ENCODE measurements around the gene CEP57. TPM values are rescaled to one million over a fixed set of nuclear protein-coding genes. Genes with fewer than 3 reads are reported as not detected.

CEP57 gene
- 10 to 100 TPM; 67.1 to 67.2 TPM for total RNA-seq

DNA sequence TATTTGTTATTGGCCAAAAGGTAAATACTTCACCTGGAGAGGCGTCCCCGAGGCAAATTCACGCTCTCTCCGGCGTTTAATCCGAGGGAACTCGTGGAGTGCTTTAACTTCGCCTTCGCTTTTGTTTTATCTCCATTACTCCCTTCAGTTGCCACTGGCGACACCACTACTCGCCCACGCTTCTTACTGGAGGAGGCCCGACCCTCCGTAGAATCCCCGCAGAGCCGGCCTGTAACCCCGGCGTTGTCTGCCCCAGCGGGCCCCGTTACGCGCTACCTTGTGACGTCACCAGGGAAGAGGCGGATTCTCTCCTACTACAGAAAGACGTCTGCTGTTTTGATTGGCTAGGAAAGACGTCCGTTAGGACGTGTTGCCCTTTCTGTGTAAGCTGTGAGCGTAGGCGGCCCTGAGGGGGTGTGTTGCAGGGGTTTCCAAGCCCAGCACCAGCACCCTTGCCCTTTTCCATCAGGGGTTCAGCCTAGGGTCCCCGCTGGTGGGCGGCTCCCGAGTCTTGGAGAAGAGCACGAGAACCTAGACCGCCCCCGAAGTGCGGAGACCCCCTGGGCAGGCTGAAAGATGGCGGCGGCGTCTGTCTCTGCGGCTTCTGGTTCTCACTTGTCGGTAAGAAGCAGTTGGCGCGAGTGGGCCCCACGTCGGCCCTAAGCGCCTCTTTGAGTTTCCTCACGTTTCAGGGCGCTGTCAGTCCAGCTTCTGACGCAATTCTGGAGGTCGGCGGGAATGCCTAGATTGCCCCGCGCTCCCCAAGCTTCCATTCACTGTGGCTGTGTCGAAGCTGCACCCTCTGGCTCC lies at the start of gene CEP57:
CEP57 (plus strand) TSS at position 376 of the 810 bp plus-strand sequence; CDS start at position 577, 201 bp downstream.
- CTCF ChIA-PET = interaction anchor here (0.6 to 1.5 kb wide), 3 partner anchors 97 to 599 kb away, joined by 3 to 5 read pairs (median 4); partner anchors contain the start of genes CCDC82 and JRKL

DNA sequence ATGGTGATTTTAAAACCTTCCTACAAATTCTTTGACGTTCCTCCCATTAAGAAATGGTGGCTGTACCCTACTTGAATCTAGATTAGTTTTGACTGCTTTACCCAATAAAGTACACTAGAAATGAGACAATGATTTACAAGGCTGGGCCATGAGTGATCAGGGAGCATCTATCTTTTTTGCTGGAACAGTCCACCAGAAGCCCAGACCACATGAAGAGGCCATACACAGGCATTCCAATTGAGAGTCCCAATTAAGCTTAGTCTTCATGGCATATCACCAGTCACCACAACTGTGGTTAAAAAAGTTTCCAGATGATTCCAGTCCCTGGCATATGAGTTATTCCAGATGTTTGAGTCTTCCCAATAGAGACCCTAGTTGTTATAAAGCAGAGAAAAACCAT lies 40.2 kb upstream of the CEP57 start:
- ChIA-PET CTCF (no interaction called here), POLR2A (no interaction called here)

More for the DNA sequence above, at the start of gene CEP57:
- POLR2A ChIA-PET = interaction anchor here (1.0 to 2.9 kb wide), 10 partner anchors 50 to 722 kb away, joined by 3 to 14 read pairs (median 4); partner anchors contain the start of genes CCDC82, JRKL, MAML2 and SESN3

DNA sequence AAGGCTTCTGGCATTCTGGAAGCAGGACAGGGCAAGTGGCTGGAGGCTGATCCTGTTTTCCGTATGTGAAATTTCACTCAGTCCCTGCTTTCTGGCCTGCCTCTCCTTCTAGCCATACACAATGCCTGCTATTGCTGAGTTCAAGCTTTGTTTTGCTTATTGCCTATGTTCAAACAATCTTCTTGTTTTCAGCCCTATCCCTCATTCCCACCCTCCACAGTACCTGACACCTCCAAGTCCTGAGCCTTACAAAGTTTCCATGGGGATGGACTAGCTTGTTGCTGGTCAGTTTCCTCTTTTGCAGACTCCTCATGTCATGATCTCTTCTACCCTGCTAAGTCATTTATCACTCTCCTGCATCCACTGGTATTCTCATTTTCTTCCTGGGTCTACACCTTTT lies 38.8 kb upstream of the CEP57 start:
- CTCF ChIA-PET = no interaction called here
- POLR2A ChIA-PET = no interaction called here

DNA sequence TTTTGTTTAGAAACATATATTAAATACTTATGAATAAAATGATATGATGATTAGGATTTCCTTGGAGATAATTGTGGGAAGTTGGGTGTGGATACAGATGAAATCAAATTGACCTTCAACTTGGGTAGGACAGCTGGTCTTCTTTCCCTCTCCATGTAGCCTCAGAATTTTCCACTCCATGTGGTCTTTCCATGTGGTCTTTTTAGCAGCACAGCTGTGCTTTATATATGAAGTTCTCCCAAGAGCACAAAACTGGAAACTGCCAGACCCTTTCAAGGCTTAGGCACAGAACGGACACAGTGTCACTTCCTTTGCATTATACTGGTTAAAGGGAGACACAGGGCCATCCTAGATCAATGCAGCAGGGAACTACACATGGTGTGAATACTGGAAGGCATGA lies 29.4 kb upstream of the CEP57 start:
- CTCF ChIA-PET = interaction anchor here (0.6 kb wide), 1 partner anchor 691 kb away, joined by 6 read pairs; no protein-coding TSS in a partner anchor

DNA sequence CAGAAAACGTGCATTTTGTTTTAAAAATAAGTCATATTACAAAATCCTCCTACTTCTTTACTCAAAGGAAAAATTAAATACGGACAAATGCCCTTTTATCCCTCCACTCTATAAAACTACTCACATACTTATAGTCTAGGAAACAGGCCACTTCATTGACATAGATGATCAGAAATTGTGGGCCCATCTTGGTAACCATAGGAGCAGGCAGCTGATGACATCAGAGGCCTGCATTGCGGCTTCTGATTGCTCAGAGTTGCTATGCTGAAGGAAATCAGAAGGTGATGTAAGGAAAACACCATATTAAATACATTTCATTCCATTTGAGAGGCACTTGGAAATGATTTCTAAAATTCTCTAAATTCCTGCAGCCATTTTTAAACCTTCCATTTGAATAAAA lies 27.8 kb upstream of the CEP57 start:
- ChIA-PET POLR2A (interaction anchor here (0.5 kb wide), 1 partner anchor 88 kb away, joined by 4 read pairs; no protein-coding TSS in a partner anchor), CTCF (interaction anchor here (1.2 kb wide), 1 partner anchor 53 kb away, joined by 3 read pairs; no protein-coding TSS in a partner anchor)

More for the DNA sequence above, 29.4 kb upstream of the CEP57 start:
- POLR2A ChIA-PET = no interaction called here

DNA sequence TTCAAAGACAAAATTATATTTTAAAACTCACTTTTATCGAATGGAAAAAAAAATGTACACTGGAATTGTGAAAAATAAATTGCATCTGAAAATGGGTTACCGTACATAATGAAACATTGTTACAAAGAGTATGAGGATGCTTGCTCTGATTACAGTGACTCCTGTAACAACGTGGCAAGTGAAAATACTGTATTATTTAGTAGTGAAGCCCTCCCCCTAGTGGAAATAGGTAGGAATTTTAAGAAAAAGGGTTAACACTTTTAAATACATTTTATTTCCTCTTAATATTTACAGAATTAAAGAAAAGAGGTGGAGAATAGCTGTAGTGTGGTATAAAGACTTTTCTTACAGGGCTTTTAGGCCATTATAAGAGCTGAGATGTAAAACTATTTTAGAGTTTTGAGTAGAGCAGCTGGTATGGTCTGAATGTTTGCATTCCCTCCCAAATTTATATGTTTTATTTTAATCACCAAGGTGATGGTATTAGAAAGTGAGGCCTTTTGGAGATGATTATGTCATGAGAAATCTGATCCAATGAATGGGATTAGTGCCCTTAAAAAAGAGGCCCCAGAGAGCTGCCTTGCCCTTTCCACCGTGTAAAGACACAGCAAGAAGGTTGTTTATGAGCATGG lies 25.9 kb upstream of the CEP57 start:
- ChIA-PET POLR2A (no interaction called here), CTCF (interaction anchor here (0.6 to 2.0 kb wide), 6 partner anchors 59 to 614 kb away, joined by 3 to 7 read pairs (median 3); no protein-coding TSS in a partner anchor)

DNA sequence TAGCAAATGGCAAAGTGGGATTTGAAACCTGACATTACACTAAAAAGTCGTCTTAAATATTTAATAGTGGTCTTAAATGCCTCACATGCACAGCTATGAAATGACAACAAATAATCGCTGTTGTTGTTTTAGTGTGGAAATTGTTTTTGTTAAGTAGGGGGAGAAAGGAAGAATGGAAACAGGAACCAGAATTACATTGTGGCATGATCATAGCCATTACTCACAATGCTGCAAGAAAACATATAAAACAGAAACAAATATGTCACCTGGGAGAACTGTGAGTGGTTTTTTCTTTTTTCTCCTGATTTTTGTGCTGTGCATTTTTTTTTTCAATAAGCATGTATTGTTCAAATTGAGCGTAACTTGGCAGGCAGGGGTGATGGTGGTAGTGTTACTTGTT lies 23.6 kb upstream of the CEP57 start:
- POLR2A ChIA-PET = no interaction called here

DNA sequence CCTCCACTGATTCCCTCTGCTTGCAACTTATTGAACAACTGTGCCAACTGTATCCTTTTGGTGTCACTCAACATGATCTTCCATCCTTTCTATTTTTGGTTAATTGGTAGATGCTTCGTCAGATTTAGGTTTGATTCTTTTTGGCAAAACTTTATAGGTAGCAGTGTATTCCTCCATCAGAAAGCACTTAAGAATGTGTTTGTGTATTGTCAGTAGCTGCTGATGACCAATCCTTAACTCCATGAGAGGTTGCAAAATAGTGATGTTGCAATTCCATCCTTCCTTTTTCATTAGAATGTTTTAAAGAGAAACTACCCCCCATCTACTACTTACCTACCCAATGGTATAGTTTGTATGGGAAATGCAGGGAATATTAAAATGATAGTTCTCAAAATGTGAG lies 22.8 kb upstream of the CEP57 start:
- CTCF ChIA-PET = interaction anchor here (1.2 to 1.4 kb wide), 2 partner anchors 613 to 615 kb away, joined by 4 to 9 read pairs; no protein-coding TSS in a partner anchor
- POLR2A ChIA-PET = no interaction called here

More for the DNA sequence above, 23.6 kb upstream of the CEP57 start:
- CTCF ChIA-PET = interaction anchor here (2.0 kb wide), 1 partner anchor 62 kb away, joined by 7 read pairs; no protein-coding TSS in a partner anchor

DNA sequence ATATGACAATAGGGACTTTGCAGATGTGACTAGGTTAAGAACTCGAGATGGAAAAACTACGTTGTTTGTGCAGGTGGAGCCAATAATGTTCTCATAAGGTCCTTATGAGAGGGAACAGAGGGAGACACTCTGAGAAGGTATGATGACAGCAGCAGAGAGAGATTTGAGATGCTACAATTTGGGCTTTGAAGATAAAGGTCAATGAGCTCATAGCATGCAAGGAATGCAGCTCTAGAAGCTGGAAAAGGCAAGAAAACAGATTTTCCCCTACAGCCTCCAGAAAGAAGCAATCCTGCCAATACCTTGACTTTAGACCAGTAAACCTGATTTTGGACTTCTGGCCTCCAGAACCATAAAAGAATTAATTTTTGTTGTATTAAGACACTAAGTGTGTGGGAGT lies 21.8 kb upstream of the CEP57 start:
- CTCF ChIA-PET = interaction anchor here (1.4 kb wide), 1 partner anchor 616 kb away, joined by 9 read pairs; no protein-coding TSS in a partner anchor
- POLR2A ChIA-PET = no interaction called here

DNA sequence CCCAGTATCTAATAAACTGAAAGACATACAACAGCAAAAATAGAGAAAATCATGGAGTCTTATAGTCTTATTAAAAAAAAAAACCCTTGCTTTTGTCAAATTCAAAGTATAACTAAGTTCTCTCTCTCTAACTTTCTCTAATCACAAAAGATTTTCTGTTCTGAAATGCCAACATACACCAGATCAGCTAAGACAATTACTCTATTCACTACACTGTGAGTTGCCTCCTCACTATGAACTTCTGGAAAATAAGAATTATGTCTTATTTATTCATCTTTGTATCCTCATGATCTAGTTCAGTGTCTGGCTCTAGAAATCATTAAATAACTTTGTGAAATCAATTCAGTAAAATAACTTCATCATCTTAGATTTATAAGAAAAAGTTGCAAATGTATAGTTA lies 13.4 kb upstream of the CEP57 start:
- CTCF ChIA-PET = no interaction called here
- POLR2A ChIA-PET = no interaction called here

DNA sequence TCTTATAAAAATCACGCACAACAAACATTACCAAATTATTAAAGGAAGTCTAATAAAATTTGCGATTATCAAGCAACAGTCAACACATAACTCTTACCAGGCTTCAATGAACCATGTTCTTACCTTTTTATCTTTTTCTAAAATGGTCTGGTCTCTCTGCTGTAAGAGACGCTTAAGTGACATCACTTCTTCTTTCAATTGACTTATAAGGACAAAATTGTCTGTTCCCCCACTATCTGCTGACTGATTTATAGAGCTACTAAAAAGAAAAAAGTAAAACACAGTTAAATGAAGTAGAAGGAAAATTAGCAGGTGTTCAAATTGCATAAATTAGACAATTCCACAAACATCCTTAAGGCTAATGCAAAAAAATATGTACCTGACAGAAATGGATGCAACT lies 11.6 kb upstream of the CEP57 start:
- CTCF ChIA-PET = interaction anchor here (1.6 kb wide), 1 partner anchor 626 kb away, joined by 3 read pairs; no protein-coding TSS in a partner anchor
- POLR2A ChIA-PET = no interaction called here

DNA sequence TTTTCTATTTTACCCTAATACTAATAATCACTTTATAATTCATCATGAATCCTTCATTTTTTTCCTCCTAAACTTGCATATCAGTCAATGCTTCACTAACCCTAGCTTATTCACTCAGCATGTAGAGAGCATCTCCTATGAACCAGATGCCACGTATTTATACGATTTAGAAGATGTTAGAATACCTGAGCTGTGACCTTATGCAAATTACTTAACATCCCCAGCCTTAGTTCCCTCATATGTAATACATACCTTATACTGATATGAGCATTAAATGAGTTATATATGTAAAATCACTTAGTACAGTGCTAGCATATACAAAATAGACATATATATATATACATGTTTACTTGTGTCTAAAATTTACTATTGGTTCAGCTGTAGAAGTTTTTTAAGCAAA lies 9.8 kb upstream of the CEP57 start:
- ChIA-PET POLR2A (interaction anchor here (1.3 kb wide), 1 partner anchor 8 kb away, joined by 3 read pairs; no protein-coding TSS in a partner anchor), CTCF (interaction anchor here (1.6 kb wide), 1 partner anchor 627 kb away, joined by 3 read pairs; no protein-coding TSS in a partner anchor)

DNA sequence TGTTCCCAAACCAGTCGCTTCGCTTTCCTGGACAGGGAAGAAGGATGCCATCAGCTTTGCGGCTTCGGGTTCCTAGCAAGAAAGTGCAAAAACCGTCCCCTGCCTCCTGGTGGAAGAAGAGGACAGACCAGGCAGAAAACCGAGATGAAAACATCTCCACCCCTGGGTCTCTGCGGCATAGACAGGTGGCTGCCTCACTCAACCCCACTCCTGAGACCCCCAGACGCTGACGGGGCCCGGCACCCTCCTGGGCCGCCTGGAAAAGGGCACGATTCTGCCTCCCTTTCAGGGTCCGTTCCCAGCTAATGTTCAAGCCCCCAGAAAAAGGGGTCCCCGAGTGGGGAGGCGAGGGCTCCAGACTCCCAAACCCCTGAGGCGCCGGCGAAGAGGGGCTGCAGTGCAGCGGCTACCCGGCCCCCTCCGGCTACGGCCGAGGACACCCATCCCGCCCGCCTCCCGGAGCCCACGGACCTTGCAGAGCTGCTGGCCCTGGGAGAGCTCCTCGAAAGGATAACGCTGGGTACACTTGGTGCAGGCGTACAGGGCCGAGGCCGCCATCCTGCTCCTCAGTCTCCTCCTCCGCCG lies 1.3 kb upstream of the CEP57 start:
- ChIA-PET CTCF (interaction anchor here (1.0 to 1.5 kb wide), 2 partner anchors 600 to 637 kb away, joined by 4 read pairs; partner anchors contain the start of genes CCDC82 and JRKL), POLR2A (interaction anchor here (0.6 to 2.9 kb wide), 11 partner anchors 9 to 815 kb away, joined by 3 to 14 read pairs (median 4); partner anchors contain the start of genes CCDC82, JRKL, KDM4D and MAML2)

DNA sequence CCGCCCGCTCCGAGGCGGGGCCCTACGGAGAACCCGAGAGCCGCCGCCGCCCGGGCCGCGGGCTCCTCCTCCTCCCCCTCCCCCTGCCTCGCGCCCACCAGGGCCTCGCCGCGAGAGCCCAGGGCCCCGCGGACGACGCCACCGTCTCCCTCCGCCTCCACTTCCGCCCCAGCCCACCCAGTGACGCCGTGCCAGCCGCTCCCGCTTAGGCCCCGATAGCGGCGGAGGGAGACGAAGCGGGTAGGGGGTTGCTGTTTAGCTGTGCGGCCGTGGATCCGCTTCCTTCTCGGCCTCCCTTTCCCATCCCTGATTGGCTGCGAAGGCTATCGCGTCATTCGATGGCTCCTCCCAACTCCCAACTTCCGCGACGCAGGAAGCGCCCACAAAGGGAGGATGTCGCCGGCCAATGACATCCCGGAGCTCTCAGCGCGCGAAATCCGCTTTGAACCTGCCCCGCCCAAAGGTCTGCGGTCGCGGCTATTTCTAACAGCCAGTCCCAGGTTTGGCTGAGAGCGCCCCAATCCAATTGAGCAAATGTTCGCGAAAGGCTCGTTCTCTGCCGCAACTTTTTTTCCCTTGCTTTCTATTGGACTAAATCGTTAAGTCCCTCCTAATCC lies 684 bp upstream of the CEP57 start, which contains the start of gene FAM76B:
FAM76B (minus strand) TSS at position 277 of the 617 bp plus-strand sequence. CDS start 304 bp downstream, outside the sequence.
- CTCF ChIA-PET = interaction anchor here (1.5 kb wide), 1 partner anchor 600 kb away, joined by 4 read pairs; the partner anchor contains the start of genes CCDC82 and JRKL

DNA sequence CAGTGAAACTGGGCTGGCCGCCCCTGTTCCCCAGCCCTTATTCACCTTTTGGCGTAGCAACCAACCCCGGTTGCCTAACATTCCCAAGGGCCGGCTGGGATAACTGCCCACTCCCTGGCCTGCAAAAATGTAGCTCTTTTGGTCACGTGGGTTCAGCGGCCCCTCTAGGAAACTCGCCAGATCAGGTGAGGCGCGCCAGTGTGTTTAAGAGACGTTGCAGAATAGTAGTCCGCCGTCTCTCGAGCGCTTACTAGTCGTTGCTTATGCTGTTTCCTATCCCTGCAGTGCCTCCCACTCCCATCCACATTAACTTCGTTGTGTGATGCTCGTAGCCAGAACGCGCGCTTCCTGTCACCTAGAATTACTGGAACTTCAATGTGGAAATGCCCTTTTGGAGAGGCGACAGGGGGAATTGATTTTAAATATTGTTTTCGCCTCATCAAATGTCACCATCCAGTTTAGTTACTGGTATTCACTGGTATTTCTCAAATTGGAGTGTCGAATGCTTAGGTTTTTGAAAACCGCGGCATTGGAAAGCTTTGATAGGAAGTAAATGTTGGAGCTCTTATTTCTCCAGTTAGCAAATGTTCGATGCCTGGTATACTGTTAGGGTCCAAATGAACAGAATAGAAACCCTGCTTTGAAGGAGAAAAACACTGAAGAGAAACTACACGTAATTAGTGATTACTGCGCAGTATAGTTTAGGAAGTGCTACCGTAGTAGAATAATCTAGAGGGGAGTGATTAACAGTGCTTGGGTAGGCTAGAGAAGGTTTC lies 823 bp downstream of the CEP57 start:
- ChIA-PET POLR2A (interaction anchor here (1.0 to 2.9 kb wide), 7 partner anchors 549 to 723 kb away, joined by 3 to 14 read pairs (median 5); partner anchors contain the start of gene SESN3), CTCF (interaction anchor here (0.6 to 1.2 kb wide), 2 partner anchors 98 to 277 kb away, joined by 3 to 5 read pairs; no protein-coding TSS in a partner anchor)

More for the DNA sequence above, 684 bp upstream of the CEP57 start, which contains the start of gene FAM76B:
- POLR2A ChIA-PET = interaction anchor here (0.6 to 2.9 kb wide), 10 partner anchors 49 to 816 kb away, joined by 3 to 14 read pairs (median 4); partner anchors contain the start of genes CCDC82, JRKL, KDM4D and MAML2

DNA sequence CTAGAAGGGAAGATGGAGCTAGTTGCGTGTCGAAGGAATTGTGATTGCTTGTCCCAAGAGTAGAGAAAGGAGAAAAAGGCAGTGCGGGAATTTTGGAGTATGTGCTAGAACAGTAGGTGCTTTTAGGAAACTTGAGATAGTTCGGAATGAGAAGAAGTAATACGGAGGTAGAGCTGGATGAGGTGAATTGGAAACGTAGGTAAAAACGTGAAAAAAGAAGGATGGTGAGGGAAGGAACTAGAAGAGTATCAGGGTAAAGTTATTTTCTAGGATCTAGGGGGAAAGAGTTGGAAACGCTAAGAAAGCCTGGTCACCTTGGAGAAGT lies 1.4 kb downstream of the CEP57 start:
- POLR2A ChIA-PET = interaction anchor here (1.0 kb wide), 1 partner anchor 633 kb away, joined by 4 read pairs; no protein-coding TSS in a partner anchor
- CTCF ChIA-PET = interaction anchor here (1.2 kb wide), 1 partner anchor 98 kb away, joined by 5 read pairs; no protein-coding TSS in a partner anchor

DNA sequence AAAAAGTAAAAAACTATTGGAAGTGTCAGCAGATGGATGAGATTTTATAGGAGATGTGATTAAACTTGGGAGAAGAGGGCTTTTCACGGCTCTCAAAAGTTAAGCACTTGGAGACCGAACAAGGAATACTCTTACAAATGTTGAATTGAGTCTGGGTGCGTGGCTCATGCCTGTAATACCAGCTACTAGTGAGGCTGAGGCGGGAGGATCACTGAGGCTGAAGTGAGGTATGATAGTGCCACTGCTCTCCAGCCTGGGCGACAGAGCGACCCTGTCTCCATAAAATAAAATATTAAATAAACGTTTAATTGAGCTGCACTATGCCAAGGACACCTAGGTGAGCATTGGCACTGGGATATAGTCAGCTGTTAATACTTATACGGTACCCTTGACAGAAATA lies 1.9 kb downstream of the CEP57 start:
- ChIA-PET POLR2A (interaction anchor here (1.0 kb wide), 1 partner anchor 633 kb away, joined by 4 read pairs; no protein-coding TSS in a partner anchor), CTCF (no interaction called here)

DNA sequence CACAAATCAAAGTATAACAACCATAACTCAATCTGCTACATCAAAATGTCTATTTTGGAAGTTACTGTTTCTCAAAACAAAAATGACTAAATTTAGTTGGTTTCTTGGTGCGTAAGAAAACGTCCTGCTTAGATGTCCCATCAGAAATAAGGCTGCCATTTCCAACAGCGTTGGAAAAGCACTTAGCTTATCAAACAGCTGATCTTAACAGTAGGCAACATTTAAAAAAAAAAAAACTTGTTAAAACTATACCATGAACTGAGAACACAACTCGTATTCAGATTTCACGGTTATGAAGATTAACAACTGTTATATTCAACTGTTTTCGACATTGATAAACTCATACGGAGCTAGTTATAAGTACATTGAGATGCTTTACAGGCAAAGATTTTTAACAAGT lies 2.4 kb downstream of the CEP57 start:
- ChIA-PET CTCF (no interaction called here), POLR2A (interaction anchor here (0.6 kb wide), 1 partner anchor 726 kb away, joined by 3 read pairs; no protein-coding TSS in a partner anchor)
